HG02884 (cell line): Measurements from ENCODE around the gene TMEM120B.
"Not testable (repeated sequence)": the region's sequence is repeated elsewhere in the genome, so short reads cannot be mapped to it uniquely, and the experiment has no call there.

Source experiments
- ATAC-seq: cut with Tn5 transposase; IDR thresholded peaks from one replicate; pipeline ENCODE4 v1.9.1; 2021; ENCODE audit warnings: mild to moderate bottlenecking, moderate library complexity; ENCODE audit not compliant: unreplicated experiment

The TMEM120B gene

DNA sequence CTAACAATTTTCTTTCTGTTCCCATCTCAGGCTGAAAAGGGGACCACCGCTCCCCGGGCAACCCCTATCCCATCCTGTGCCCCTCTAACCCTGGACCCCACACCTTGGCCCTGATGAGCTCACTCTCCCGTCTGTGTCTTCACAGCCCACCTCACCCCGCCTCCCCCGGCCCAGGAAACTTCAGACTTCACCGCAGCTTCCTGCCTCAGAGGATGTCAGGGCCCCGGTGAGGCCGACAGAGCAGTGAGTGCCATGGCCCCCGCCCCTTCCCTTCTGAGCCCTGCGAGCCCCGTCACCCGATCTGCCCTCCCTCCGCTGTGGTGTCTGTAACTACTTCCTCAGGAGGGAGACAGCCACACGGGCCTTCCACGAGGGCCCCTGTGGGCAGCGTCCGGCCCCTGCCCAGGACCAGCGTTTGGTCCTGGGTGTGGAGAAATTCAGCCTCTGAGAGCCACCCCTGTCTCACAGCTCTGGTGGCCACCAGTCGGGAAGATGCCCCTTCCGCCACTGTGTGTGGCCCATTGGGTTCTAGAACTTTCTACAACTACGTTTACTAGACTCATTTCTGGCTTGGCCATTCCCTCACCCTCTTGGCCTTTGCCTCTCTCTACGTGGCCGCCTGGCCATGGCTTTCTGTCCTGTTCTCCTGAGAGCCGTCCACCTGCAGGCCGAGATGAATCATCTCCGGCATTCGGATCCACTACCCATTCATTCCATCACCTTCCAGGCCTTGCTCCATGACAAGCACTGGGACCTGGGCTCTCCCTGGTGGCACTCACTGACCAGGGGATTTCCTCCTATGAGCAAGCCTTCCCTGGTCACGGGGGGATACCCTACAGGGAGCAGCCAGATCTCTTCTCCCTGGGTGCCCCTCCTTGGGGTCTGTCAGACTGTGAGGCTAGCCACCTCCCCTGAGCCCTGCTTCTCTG lies 77.5 kb downstream of the TMEM120B start:
- ATAC-seq = peak; percentile 39

DNA sequence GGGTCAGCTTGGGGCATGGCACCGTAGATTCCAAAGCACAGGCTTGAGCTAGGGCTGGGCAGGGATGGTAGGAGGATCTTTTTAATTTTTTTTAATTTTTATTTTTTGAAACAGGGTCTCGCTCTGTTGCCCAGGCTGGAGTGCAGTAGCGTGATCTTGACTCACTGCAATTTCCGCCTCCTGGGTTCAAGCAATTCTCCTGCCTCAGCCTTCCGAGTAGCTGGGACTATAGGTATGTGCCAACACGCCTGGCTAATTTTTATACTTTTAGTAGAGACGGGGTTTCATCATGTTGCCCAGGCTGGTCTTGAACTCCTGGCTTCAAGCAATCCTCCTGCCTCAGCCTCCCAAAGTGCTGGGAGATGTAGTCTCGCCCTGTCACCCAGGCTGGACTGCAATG lies 78.2 kb downstream of the TMEM120B start:
- not testable (repeated sequence) for ATAC-seq

DNA sequence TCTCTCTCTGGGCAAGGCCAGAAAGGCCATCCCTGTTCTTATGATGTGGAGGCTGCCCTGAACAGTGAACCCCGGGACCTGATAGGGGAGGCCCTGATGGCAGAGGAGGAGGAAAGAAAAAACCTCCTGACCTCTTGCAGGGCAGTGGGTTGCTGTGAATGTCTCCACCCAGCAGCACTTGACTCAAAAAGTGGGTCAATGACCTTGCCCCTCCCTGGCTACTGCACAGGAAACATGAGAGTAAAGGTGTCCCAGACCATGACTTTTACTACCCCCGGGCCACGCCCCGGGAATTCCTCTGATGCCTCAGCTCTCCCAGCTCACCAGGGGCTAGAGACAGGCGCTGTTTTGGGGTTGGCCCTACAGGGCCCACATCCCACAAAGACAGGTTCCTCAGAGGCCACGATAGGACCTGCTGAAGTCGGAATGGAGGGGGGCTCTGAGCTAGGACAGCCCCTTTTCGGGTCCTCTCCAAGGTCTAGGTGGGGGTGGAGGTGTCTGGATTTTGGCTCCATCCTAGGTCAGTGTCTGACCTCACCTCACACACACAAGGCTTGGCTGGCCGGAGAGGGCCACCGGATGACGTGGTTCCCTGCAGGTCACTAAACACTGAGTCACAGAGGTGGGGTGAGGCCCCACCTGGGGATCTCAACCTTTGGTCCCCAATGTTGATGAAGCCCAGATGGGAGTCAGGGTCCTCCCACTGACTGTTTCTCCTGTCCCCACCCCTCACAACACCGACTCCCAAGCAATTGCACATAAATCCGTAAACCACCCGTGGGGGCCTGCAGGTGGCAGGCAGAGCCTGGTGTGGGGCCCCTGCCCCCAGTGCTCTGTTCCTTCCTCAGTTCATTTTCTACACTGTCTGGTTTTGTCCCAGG lies 79.4 kb downstream of the TMEM120B start:
- no peak for ATAC-seq

DNA sequence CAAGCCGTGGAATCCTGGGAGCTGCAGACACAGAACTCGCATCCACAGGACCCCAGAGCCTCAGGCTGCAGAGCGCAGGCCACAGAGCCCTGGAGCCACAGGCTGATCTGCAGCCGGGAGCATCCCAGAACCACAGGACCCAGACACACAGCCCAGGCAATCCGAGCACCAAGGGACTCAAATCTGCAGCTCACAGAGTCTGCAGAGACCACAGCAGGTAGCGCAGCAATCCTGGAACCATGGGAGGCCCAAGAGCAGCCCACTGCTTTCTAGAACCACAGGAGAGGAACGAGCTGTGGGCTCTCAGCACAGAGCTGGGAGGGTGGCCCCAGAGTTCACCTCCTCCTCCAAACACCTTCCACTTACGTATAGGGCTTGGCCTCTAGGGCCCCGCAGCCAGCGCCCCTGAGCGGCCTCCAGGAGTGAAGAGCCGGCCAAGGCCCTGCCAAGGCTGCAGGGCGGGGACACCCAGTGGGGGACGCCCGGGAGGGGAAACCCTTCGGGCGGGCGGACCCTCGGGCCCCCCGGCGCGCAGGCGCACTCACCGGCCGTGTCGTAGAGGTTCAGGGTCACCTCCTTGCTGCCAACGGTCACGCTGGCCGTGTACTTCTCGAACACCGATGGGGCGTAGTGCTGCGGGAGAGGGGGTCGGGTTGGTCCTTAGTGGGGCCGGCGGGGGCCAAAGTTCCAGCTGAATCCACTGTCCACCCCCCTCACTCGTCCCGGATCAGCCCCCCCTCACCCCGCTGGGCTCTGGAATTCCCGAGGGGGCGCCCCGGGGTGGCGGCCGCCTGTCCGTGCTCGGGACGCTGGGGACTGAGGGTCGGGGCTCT lies 80.3 kb downstream of the TMEM120B start:
- no peak for ATAC-seq

DNA sequence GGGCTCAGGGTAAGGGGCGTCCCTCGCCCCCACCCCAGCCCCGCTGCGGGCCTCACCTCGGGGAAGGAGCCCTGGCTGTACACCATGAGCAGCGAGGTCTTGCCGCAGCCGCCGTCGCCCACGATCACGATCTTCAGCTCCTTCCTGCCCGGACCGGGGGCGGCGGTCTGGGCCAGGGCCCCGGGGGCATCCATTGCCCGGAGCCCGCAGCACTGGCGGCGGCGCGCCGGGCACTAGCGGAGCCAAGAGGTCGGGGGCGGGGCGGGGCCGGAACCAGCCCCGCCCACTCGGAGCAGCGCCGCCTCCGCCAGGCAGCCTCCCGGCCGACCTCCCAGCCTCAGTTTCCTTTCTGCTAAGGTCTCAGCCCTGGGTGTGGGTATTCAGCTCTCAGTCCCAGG lies 80.9 kb downstream of the TMEM120B start, which contains the start of gene RHOF:
TSS of gene RHOF (minus strand) at position 249 of the 398 bp plus-strand sequence. CDS start at position 194, 55 bp downstream.
- ATAC-seq = no peak

DNA sequence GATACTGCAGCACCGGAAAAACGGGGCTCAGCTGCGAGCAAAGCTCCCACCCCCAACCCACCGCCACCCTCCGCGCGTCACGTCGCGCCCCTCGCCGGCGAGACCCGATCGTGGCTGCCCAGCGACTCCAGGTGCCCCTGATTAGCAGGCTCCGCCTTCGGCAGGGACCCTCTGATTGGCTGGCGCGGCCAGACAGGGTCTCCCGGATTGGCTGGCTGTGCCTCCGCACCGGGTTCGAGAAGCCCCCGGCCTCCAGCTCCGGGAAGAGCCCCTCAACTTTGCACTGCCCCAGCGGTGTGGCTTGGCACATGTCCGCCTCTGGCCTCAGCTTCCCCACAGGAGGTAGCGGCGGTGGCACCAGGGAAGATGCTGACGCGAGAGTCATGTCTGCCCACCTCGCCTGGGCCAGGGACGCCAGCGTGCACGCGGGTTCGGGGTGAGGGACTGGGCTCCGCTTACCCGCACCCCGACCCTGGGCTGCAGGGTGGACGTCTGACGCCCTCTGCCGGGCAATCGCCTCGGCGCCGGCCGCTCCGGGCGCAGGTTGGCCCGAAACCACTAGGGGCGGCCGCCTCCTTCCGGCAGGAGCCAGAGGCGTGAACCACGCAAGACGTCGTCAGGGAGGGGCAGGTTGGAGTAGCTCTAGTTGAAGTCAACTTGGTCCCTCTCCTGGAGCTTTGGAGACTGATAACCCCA lies 81.4 kb downstream of the TMEM120B start:
- ATAC-seq = peak; percentile 48

DNA sequence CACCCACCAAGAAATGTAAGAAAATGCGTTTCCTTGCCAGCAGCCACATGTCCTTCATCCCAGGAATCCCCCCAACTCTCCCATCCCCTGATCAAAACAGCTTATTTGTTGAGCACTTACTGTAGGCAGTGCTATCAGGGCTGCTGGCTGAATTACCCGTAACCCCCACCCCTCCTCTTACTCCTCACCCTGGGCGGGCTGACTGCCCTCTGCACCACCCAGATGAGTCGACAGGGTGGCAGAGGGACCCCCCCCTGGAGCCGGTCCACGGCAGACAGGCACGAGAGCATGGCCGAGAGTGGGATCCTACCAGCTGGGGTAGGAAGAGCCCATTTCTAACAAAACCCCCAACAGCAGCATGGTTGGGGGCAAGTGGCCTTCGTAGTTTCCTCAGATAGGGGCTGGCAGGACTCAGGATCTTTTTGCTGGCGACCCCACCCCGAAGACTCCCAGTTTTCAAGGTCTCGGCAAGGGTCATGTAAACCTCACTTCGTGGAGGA lies 82.0 kb downstream of the TMEM120B start:
- ATAC-seq = peak; percentile 1

DNA sequence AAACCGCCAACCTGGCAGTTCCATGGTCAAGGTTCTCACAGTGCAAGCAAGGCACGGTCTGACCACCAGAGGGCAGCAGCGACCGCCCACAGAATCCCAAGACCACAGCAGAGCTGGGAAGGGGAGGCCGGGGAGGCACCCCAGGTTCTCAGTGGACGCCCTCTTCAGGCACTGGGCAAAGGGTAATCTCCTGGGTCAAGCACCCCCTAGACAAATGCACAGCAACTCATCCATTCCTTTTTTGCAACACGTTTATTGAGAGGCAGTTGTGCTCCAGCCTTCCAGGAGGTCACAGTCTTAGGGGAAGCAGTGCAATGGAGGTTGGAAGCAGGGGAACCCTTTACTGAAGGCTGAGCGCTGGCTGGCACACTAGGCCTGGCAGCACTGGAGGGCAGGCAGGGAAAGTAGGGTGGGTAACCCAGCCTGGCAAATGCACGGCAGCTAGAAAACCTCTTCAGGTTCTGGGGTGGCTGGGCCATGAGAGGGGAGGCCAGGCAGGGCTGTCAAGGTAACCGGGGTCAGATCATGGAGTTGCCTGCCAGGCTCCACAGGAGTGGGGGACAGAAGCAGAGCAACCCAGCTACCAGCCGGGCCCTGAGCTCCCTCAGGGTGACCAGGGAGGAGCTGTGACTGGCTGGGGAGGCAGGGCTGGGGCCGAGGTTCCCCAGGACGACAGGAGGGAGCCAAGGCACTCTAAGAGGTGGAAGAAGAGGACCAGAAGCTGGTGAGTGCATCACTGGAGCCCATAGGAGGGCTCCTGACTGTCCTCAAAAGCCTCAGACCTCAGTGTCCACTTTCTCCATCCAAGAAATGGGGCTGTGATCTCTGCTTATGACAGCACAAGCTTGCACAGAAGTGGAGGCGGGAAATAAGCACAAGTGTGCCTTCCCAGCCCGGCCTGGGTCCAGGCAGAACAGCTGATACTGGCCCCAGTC lies 82.7 kb downstream of the TMEM120B start:
- ATAC-seq = no peak

DNA sequence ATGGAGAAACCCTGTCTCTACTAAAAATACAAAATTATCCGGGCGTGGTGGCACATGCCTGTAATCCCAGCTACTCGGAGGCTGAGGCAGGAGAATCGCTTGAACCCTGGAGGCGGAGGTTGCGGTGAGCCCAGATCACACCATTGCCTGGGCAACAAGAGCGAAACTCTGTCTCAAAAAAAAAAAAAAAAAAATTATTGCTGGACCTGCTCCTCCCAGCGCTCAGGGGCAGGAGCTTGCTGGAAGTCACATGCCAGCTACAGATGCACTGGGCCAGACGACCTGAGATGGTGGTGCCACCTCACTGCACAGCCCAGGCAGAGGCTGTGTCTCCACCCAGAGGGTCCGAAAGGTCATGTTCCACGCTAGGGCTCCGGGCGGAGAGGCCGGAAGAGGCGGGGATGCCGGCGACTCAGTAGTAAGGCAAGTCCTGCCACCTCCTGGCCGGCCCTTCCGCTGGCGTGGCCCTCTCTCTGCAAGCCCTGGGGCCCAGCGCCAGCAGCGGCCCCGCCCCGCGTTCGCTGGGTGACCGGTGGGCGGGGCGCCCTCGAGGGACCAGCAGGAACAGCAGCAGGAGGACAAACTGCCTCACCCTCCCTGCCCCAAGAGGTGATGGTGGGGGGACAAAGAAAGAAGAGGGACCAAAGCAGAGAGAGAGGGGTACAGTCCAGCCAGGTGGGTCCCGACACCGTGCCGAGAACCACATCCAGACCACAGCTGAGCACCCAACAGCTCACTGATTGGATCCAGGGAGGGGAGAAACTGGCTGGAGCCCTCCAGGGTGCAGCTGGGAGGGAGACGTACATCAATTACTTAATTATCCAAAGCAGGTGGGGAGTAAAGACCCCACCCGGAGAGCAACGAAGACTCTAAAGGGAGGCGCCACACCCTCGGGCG lies 84.6 kb downstream of the TMEM120B start:
- ATAC-seq = no peak

DNA sequence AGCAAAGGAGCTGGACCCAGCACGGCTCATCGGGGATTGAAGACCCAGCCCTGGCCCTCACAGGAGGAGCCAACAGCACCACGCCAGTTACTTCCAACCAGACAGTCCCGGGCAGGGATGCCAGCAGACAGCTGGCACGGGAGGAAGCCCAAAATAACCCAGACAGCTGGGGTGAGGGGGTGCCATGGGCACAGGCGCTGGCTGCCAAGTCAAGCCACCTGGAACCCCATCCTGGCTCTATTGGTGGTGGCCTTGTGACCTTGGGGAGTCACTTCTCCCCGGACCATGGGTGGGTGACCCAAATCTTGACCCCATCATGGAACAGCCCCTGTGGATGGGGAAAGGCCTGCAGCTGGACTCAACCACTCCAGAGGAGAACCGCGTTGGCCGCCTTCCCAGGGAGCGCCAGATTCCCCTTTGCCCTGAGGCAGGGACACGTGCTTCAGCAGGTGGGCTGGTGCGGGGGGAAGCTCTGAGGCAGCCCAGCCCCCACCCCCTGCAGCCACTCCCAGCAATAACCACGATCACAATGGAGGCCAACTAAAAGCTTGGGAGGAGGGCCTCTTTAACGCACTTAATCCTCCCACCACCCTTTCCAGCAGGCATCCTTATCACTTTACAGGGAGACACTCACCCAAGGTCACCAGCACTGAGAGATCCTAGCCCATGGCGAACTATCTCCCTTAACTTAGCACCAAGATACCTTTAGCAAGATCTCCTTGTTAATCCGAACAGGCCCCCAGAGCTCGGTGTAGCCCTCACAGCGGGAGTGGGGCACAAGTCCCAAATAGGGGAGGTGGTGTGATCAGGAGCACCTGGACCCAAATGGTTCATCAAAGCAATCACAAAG lies 85.6 kb downstream of the TMEM120B start:
- no peak for ATAC-seq

DNA sequence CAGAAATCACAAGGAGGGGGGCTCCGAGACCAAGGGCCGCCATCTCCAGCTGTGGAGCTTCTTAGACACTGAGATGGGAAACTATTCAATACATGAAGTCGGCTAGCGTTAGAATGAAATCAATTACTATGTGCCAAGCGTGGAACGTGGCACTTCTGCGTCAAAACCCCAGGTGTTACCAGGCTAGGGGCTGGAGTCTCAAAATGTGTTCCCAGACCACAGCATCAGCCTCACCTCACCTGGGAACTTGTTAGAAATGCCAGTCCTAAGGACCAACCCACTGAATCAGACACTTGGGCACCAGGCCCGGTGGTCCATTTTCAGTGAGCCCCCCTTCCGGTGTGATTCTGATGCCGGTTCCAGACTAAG lies 86.2 kb downstream of the TMEM120B start:
- ATAC-seq = no peak

DNA sequence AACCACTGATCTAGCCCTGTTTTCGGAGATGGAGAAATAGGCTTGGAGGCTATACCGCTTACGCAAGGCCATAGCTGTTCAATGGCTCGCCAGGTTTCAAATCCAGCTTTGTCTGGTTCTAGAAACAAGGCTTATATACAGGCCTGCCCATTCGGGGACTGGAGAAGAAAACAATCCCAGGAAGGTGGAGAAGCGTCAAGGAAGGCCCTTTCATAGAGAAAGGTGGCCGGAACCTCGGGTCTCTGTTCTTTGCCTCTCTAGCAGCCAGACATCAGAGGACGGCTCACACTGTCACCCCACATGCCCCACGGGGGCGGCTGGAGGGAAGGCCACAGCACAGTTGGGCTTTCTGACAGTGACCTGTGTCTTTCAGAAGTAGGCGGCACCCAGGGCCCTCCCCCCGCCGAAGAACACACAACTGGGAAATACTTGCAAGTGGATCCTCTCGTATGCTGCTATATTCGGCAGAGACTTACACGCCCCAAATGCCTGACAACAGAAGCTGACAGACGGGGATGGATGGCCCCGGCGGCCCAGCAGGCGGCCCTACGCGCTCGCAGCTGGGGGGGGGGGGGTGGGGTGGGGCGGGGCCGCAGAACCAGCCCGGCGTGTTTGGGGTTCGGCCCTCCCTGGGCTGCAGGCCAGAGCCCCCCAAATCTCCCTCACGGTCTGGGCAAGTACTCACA lies 86.7 kb downstream of the TMEM120B start:
- no peak for ATAC-seq

DNA sequence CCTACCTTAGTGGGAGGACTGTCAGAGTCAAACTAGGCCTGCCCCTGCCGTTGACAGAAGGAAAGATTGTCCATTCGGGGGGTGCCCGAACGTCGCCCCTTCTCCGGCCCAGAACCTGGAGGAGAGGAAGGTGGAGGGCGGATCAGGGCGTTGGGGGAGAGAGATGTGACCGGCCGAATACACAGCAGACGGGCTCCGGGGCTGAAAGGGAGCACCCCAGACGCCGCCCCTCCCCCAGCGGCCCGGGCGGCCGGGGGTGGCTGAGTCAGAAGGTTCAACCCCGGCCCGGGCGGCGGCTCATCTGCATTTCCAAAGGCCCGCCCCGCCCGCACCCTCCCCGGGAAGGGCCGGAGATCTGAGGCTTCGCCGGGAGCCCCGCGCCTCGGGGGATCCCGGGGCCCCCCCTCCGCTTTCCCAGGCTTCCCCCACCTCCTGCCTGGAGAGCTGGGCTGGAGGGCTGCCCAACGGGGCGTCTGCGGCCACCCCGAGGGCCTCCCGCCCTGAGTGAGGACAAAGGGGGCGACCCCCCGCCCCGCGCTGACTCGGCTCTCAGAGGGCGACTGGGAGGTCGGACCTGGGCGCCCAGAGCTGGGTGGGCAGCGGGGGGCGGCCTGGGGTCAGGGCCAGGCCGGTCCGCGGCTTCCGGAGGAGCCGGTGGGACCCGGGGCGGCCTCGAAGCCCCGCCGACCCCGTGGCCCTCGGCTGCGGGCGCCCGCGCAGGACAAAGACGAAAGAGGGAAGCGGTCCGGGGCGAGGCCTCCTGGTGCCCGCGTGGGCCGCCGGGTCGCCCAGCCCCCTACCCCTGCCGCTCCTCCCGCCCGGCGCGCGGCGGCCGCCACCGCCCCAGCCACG lies 87.5 kb downstream of the TMEM120B start:
- ATAC-seq = no peak

DNA sequence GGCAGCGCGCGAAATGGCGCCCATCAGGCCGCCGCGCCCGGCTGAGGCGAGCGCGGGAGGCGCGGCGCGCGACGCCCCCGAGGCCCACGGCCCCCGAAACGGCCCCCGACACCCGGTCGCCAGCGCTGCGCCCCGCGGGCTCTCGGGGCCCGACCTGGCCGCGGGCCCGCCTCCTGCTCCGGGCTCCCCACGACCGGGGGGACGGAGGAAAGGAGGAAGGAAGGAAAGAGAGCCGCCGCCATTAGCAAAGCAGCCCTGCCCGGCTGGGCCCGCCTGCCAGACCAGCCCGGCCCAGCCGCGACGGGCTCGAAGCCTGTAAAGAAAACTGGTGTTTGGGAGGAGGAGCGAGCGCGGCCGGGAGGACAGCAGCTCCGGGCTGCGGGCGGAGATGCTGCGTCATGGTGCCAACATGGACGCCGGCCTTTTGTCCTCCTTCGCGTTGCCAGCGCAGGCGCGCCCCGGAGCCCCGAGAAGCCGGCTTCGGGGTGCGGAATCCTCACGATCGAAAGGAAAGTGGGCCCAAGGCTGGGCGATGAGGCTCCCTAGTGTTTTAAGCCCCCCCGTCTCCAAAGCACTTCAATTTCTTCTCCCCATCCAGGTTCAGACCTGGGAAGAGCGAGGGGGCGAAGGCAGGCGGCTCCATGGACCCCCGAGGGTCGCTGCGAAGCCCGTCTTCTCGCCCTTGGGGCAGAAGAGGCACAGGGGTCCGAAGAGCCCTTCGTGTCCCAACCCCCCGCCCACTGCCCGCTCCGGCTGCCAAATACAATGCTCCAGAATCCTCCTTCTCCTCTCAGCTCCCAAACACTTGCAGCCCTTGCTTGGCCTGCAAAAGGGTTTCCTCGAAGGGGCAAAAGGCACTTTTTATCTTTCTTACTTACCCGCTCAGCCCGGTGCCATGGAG lies 88.4 kb downstream of the TMEM120B start:
- ATAC-seq = no peak
